GM12878 (cell line): ENCODE data around the gene BDNF.

ENCODE experiments used
- BHLHE40 ChIP-seq, 2 experiments: fragments of 450-650 bp in 1 of 2; IDR thresholded peaks; 2 replicates each; pipeline ENCODE4 v1.6.1; 2011 to 2017; ENCODE audit warnings: low read depth in 2 of 2, borderline replicate concordance in 1 of 2, improper control_type of control experiment in 1 of 2, low read length in 1 of 2, mild to moderate bottlenecking in 1 of 2
- EP300 ChIP-seq, 2 experiments: fragments of 150-350 bp in 1 of 2; IDR thresholded peaks; 2 replicates each; pipeline ENCODE4 v1.6.1; 2011 to 2012; ENCODE audit warnings: low read depth in 2 of 2, low read length in 2 of 2, borderline replicate concordance in 1 of 2, improper control_type of control experiment in 1 of 2, inconsistent platforms in 1 of 2; ENCODE audit not compliant: control insufficient read depth in 1 of 2
- EZH2 ChIP-seq: IDR thresholded peaks from 2 replicates; pipeline ENCODE4 v1.6.1; 2012; ENCODE audit warnings: low read depth, mild to moderate bottlenecking, control low read depth, inconsistent platforms, low read length, borderline replicate concordance; ENCODE audit not compliant: control insufficient read depth
- KDM1A ChIP-seq: fragments of 200-600 bp; sonication (generic); IDR thresholded peaks from 2 replicates; pipeline ENCODE4 v1.6.1; 2016; ENCODE audit warnings: borderline replicate concordance
- POLR2A ChIP-seq: IDR thresholded peaks from 2 replicates; pipeline ENCODE4 v1.6.1; 2011; ENCODE audit warnings: low read depth, mild to moderate bottlenecking, low read length
- POLR2AphosphoS2 ChIP-seq: IDR thresholded peaks from 2 replicates; pipeline ENCODE4 v1.6.1; 2011; ENCODE audit warnings: low read depth, mild to moderate bottlenecking, low read length, improper control_type of control experiment, moderate library complexity
- RAD21 ChIP-seq: IDR thresholded peaks from 2 replicates; pipeline ENCODE4 v1.6.1; 2011; ENCODE audit warnings: mild to moderate bottlenecking, low read depth, low read length, moderate library complexity; ENCODE audit not compliant: insufficient read depth
- RB1 ChIP-seq: fragments of 450-650 bp; formaldehyde crosslinking; IDR thresholded peaks from 2 replicates; pipeline ENCODE4 v1.6.1; 2017; ENCODE audit warnings: mild to moderate bottlenecking, borderline replicate concordance
- YY1 ChIP-seq: IDR thresholded peaks from 2 replicates; pipeline ENCODE4 v1.6.1; 2011; ENCODE audit warnings: low read depth, mild to moderate bottlenecking, low read length
- ZNF622 ChIP-seq: fragments of 450-650 bp; IDR thresholded peaks from 2 replicates; pipeline ENCODE4 v1.6.1; 2017; ENCODE audit warnings: mild to moderate bottlenecking, inconsistent platforms
- TF ChIP-seq, protein P1 (sequence below): fragments of 450-650 bp; IDR thresholded peaks from 2 replicates; pipeline ENCODE4 v1.6.1; 2016; ENCODE audit warnings: mild to moderate bottlenecking
- TF ChIP-seq, protein P2 (sequence below), 3 experiments: IDR thresholded peaks in 2 of 3; conservative IDR thresholded peaks in 1 of 3; 2 replicates each; pipeline ENCODE4 v1.5.1; 2011; ENCODE audit warnings: low read depth in 3 of 3, low read length in 3 of 3, mild to moderate bottlenecking in 3 of 3, control low read depth in 2 of 3, moderate library complexity in 2 of 3, inconsistent platforms in 1 of 3, mixed read lengths in 1 of 3; ENCODE audit not compliant: control insufficient read depth in 2 of 3, insufficient read depth in 1 of 3; ENCODE audit errors: extremely low read depth in 1 of 3

GRCh38 chr11:27646051-27646818 is 54.0 kb downstream of the BDNF start:
- TF ChIP-seq RAD21: no peak
- no peak for TF ChIP-seq ZNF622
- TF ChIP-seq EZH2: no peak
- no peak for TF ChIP-seq KDM1A
- no peak for TF ChIP-seq YY1
- no peak for TF ChIP-seq EP300 (IDR thresholded peaks at IDR 0.05; ENCODE audit: borderline replicate concordance in 1 of 2, control insufficient read depth in 1 of 2, low read depth in 2 of 2, low read length in 2 of 2)
- no peak for TF ChIP-seq POLR2AphosphoS2
- TF ChIP-seq, protein P1, sequence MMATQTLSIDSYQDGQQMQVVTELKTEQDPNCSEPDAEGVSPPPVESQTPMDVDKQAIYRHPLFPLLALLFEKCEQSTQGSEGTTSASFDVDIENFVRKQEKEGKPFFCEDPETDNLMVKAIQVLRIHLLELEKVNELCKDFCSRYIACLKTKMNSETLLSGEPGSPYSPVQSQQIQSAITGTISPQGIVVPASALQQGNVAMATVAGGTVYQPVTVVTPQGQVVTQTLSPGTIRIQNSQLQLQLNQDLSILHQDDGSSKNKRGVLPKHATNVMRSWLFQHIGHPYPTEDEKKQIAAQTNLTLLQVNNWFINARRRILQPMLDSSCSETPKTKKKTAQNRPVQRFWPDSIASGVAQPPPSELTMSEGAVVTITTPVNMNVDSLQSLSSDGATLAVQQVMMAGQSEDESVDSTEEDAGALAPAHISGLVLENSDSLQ: no peak
- TF ChIP-seq POLR2A: no peak
- TF ChIP-seq, protein P2, sequence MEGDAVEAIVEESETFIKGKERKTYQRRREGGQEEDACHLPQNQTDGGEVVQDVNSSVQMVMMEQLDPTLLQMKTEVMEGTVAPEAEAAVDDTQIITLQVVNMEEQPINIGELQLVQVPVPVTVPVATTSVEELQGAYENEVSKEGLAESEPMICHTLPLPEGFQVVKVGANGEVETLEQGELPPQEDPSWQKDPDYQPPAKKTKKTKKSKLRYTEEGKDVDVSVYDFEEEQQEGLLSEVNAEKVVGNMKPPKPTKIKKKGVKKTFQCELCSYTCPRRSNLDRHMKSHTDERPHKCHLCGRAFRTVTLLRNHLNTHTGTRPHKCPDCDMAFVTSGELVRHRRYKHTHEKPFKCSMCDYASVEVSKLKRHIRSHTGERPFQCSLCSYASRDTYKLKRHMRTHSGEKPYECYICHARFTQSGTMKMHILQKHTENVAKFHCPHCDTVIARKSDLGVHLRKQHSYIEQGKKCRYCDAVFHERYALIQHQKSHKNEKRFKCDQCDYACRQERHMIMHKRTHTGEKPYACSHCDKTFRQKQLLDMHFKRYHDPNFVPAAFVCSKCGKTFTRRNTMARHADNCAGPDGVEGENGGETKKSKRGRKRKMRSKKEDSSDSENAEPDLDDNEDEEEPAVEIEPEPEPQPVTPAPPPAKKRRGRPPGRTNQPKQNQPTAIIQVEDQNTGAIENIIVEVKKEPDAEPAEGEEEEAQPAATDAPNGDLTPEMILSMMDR (IDR thresholded peaks at IDR 0.05 in 2 of 3, conservative IDR thresholded peaks at IDR 0.05 in 1 of 3; ENCODE audit: control insufficient read depth in 2 of 3, extremely low read depth in 1 of 3, insufficient read depth in 1 of 3, low read depth in 3 of 3, low read length in 3 of 3): no peak
- TF ChIP-seq RB1: no peak
- no peak for TF ChIP-seq BHLHE40 (IDR thresholded peaks at IDR 0.05; ENCODE audit: borderline replicate concordance in 1 of 2, low read depth in 2 of 2, low read length in 1 of 2)
